ENCODE results near the gene B3GNT3. TPM values are rescaled to one million over a fixed set of nuclear protein-coding genes. Genes with fewer than 3 reads are reported as not detected.

B3GNT3 gene
- total and polyA plus RNA-seq, 9 of the 15 experiments (the other 6 are each of a cell fraction or from before 2014, with no cell fraction given): 0.06 to 0.11 (median 0.07) TPM; not detected in 6

DNA sequence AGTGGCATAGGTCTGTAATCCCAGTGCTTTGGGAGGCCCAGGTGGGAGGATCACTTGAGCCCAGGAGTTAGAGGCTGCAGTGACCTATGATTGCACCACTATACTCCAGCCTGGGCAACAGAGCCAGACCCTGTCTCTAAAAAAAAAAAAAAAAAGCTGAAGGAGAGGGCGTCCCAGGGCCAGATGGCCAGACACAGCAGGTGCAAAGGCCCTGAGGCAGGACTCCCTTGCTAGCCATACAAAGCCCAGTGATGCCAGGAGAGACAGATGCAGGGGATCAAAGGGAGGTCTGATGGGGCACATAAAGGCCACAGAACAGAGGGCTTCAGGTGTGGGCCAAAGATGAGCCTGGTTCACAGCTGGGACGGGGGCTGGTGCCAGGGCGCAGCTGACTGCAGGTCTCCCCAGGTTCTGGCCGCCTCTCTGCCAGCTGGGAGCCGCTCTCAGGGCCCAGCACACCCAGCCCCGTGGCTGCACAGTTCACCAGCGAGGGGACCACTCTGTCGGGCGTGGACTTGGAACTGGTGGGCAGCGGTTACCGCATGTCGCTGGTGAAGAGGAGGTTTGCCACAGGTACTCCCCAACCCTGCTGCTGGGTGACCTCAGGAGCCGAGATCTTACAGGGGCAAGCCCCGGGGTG is 7.5 kb upstream of the B3GNT3 start (continued):
- TF ChIP-seq POLR2G (IDR thresholded peaks at IDR 0.05; ENCODE audit: low read depth, low read length) (peak; percentile 52), CBX3 (IDR thresholded peaks at IDR 0.05; ENCODE audit: borderline replicate concordance in 1 of 2, low read length in 2 of 2) (no peak), EGR1 (conservative IDR thresholded peaks at IDR 0.05) (no peak), RBM25 (IDR thresholded peaks at IDR 0.05; ENCODE audit: low read depth, low read length, severe bottlenecking) (peak; percentile 50), E4F1 (CRISPR knock-in tag; IDR thresholded peaks at IDR 0.05; ENCODE audit: borderline replicate concordance) (no peak)
- TF ChIP-seq, protein P1, sequence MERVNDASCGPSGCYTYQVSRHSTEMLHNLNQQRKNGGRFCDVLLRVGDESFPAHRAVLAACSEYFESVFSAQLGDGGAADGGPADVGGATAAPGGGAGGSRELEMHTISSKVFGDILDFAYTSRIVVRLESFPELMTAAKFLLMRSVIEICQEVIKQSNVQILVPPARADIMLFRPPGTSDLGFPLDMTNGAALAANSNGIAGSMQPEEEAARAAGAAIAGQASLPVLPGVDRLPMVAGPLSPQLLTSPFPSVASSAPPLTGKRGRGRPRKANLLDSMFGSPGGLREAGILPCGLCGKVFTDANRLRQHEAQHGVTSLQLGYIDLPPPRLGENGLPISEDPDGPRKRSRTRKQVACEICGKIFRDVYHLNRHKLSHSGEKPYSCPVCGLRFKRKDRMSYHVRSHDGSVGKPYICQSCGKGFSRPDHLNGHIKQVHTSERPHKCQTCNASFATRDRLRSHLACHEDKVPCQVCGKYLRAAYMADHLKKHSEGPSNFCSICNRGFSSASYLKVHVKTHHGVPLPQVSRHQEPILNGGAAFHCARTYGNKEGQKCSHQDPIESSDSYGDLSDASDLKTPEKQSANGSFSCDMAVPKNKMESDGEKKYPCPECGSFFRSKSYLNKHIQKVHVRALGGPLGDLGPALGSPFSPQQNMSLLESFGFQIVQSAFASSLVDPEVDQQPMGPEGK (CRISPR knock-in tag; IDR thresholded peaks at IDR 0.05; ENCODE audit: borderline replicate concordance): no peak

Measured in K562 (cell line).